HK-2 (cell line): ENCODE data around the gene PRKAG2.

ENCODE experiments used
- DNase-seq: peaks from one replicate; pipeline ENCODE4 v3.0.0-alpha.2; 2018; ENCODE audit not compliant: unreplicated experiment

The PRKAG2 gene

DNA sequence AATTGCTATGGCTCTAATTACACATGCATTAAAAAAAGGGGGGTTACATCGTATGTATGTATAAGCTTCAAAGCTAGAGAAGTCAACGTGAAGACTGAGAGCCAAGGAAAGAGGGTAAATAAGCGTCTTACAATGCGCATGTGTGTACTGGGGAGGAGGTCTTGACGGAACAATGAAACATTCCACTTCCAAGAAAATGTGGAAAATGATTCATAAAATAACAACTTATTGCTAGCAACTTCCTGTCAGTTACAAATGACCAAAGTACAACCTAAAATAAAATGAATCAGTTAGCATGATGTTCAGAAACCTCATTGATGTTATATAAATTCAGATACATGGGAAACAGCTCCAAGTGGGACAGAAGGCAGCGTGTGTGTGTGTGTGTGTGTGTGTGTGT lies 253.1 kb downstream of the PRKAG2 start:
- no peak for DNase-seq

DNA sequence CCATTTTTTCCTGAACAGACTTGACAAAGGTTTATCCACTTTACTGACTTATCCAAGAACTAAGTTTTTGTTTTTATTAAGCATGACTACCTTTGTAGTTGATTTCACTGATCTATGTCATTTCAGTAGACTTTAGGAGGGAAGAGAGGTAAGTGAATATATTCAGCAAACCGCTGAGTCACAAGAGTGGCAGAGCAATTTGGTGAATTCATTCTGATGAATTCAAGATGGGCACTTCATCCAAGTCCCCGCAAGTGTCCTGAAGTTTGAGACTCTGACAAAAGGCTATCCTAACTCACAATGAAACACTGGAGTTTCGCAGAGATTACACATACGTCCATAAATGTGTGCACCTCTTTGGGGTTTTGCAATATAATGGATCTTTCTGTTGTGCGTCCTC lies 255.0 kb downstream of the PRKAG2 start:
- DNase-seq = no peak

DNA sequence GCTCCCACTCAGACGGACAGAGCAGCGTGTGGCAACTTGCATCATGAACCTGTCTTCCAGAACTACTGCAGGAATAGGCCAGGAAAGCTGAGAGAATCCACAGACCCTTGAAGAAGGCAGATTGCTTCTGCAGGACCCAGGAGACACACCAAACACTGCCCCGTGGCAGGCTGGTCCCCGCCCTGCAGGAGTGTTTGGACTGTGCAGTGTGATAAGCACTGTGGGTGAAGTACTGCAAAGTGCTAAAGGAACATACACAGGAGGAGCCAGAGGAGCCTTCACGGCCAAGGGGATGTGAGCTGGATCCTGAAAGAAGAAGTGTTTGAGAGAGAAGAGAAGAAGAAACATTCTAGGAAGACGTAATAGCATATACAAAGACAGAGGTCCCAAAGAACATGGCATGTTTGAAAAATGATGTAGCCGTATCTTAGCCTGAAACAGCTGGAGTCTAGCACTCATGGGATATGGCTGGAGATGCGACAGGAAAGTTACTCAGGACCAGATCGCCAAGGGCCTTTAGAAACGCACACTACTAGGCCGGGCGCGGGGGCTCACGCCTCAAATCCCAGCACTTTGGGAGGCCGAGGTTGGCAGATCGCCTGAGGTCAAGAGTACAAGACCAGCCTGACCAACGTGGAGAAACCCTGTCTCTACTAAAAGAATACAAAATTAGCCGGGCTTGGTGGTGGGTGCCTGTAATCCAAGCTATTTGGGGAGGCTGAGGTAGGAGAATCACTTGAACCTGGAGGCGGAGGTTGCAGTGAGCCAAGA lies 260.3 kb downstream of the PRKAG2 start:
- no peak for DNase-seq

DNA sequence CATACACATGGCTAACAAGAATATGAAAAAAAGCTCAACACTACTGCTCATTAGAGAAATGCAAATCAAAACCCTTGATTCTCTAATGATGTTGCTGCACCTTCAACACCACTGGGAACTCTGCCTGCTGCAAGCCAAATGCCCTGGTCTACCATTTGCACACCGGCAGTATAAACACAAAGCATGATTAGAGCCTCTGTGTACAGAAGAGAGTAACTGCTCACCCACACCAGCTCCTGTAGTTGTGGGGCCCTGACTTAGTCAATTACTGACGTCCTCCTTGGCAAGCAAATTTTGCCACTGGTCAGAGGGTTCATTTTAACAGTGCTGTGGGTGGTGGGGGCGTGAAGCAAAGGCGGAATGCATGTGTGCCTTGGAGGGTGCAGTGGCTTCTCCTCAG lies 261.1 kb downstream of the PRKAG2 start:
- no peak for DNase-seq

DNA sequence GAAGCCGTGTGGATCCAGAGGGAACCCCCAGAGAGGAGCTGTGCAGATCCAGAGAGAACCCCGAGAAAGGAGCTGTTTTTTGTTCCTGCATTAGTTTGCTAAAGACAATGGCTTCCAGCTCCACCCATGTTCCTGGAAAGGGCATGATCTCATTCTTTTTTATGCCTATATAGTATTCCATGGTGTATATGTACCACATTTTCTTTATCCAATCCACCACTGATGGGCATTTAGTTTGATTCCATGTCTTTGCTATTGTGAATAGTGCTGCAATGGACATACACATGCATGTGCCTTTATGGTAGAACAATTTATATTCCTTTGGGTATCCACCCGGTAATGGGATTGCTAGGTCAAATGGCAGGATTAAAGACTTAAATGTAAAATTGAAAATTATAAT lies 261.9 kb downstream of the PRKAG2 start:
- DNase-seq = no peak

DNA sequence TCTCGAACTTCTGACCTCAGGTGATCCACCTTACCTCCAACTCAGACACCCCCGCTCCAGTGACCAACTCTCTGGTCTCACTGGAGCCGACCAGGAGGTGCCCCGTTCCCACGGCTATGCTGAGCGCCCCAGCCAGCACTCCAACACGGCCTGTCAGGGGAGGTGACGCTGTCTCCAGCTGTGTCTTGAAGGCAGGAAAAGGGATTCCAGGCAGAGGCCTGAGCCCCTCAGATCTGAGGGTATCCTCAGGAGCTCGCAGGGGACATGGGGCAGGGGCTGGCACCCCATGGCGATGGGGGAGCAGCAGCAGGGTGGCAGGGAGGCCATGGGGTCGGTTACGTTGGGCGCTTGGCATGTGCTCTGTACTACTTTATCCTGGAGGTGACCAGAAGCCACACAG lies 262.9 kb downstream of the PRKAG2 start:
- no peak for DNase-seq

DNA sequence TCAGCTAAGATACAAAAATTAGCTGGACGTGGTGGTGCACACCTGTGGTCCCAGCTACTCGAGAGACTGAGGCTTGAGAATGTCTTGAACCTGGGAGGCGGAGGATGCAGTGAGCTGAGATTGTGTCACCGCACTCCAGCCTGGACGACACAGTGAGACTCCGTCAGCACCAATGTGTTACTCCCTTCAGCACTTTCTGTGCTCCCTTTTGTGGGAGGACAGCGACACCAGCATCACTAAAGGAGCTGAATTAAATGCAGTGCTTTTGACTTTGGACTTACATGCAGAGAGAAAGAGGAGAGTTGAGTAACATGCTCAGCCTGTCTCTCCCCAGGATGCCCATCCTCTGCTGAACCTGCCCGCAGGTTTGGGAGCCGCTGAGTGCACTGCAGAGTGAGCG lies 265.0 kb downstream of the PRKAG2 start:
- no peak for DNase-seq

DNA sequence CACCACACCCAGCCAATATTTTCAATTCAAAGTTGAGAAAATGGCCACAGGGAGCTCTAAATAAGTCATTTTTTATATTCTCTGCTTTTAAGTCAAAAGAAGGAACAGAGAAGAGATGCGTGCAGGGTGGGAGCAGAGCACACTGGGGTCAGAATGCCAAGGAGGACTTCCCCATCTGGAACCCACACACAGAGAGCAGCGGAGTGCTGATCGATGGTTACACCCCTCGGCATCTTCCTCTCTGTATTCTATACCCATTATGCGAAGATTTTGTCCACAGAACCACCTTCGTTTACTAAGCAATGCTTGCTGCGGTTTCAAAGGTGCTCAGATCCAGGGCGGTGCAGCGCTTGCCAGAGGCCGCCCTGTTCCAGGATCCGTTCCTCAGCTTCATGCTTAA lies 265.9 kb downstream of the PRKAG2 start:
- no peak for DNase-seq

DNA sequence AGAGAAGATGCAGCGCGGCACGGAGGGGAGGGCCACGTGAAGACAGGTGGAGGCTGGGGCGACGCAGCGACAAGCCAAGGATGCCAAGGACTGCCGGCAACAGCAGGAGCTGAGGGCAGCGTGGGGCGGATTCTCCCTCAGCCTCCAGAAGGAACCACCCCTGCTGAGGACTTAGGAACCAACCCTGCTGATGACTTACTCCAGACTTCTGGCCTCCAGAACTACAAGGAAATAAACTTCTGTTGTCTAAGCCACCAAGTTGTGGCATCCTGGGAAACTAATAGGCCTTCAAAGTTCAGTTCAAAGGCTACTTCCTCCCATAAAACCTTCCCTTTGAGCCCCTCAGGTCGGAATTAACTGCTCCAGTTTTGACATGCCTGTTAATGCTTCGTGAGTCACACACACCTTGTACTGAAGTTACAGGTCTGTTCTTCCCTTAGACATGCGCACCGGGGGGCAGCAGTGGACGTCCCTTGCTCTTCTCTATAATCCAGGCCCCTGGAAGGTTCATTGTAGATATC lies 268.8 kb downstream of the PRKAG2 start:
- DNase-seq = peak; percentile 33

DNA sequence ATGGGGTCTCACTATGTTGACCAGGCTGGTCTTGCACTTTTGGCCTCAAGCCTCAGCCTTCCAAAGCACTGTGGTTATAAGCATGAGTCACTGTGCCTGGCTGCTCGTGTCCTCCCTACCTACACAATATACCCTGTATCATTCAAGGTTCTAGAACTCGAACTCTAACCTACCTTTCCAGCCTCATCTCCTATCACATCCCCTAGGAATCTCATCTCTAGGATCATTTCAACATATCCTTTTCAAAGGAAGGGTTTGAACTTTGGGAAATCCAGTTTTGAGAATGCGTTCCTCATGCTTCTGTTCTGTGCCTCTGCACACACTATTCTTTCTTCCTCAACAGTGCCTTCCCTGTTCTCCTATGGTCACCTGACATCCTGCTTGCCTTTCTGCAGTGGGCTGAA lies 269.4 kb downstream of the PRKAG2 start:
- DNase-seq = no peak

DNA sequence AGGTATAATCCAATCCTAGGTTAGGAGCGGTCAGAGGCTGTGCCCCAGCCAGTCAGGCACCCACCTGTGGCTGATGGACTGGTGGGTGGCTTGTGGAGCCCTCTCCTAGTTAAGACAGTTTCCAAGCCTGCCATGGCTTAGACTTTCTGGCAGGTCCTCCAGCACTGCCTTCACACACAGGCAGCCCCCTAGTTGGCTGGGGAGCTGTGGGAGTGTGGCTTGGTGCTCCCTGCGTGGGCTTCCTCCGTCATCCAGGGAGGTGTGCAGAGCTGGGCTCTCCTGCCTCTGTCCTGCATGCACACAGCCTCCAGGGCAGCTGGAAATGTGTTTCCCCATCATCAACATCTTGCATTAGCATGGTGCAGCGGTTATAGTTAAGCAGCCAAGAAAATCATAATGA lies 273.0 kb downstream of the PRKAG2 start:
- no peak for DNase-seq

DNA sequence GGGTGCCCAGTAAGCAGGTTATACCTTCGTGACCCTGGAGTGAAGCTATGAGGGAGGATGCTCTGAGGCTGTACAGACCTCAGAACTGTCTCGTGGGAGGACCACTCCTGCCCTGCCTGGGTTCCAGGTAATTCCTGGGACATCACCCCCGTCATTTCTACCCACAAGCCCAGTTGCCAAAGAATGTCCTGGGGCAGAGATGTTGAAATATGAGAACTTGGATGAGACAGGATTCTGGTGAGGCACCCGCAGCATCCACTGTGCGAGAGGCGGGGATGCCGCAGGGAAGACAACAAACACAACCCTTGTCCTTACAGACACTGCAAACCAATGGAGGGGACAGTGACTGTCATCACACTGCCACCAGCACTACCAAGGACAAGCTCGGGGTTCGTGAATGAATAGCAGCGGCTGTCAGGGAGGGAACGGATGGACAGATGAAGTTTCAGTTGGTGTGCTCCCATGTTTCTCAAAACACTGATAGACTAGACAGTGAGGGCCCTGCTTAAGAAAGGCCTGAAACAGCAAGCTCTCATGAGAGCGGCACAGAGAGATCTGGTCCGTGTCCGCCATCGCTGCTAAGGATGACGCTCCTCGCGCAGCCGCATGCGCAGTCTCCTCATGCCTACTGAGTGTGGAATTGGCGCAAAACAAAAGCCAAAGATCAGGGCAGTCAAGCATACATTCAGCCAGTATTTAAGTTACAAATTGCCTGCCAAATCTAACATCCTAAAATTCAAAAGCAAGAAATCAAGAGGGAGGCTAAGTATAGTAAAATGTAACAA lies 275.2 kb downstream of the PRKAG2 start:
- DNase-seq = no peak

DNA sequence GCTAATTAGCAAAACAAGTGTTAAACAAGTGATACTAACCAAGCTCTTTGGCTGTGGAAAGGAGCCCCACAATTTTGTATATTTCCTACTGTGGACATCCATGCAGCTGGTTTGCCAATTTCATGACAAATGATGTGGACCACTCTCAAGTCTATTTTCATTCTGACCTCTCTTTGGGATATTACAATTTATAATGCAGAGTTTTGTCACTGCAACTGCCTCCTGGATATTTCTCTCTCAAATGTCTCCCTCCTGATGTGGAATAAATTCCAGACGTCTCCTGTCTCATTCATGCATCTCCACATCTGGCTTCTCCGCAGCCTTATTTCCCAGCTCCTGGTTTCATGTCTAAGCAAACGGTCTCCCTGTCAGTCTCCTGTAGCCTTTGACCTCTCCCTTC lies 276.6 kb downstream of the PRKAG2 start:
- no peak for DNase-seq

DNA sequence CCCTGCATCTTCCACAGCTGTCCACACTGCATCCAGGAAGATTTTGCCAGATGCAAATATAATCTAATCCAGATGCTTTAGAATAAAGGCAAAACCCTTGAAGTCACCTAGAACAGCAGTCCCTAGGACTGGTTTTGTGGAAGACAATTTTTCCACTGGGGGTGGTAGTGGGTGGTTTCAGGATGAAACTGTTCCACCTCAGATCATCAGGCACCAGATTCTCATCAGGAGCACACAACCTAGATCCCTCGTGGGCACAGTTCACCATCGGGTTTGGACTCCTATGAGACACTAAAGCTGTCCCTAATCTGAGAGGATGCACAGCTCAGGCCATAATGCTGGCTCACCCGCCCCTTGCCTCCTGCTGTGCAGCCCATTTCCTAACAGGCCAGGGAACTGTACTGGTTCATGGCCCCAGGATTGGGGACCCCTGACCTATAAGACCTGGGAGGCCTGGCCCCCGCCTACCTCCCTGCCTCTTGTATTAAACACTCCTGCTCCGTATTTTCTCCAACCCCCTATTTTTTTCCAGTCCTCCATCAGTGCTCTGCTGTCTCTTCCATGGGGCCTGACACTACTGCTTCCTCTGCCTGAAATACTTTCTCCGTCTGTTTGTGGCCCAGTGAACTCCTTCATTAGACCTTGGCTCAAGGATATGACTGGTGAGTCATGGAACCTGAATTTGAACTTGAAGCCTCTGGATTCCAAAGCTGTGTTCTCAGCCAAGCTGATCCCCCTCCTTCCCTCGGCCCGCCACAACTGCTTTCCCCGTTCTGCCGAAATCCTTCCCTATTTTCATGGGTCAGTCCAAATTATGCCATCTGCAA lies 277.3 kb downstream of the PRKAG2 start:
- DNase-seq = peak; percentile 67

DNA sequence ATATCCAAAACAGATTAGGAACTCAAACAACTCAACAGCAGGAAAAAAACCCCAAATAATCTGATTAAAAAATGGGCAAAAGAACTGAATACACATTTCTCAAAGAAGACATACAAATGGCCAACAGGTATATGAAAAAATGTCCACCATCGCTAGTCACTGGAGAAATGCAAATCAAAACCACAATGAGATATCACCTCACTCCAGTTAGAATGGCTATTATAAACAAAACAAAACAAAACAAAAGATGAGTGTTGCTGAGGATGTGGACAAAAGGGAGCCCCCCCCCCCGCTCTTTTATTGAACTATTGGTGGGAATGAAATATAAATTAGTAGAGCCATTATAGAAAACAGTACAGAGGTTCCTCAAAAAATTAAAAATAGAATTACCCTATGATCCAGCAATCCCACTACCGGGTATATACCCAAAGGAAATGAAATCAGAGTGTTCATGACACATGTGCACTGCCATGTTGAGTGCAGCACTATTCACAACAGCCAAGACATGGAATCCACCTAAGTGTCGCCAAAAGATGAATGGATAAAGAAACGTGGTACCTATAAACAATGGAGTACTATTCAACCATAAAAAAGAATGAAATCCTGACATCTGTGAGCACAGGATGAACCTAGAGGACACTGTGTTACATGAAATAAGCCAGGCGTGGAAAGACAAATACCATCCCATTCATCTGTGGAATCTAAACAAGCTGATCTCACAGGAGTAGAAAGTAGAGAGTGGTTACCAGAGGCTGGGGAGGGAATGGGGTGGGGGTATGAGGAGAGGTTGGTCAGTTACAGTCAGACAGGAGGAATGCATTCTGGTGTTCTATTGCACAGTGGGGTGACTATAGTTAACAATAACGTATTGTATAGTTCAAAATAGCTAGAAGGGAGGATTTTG lies 279.1 kb downstream of the PRKAG2 start:
- DNase-seq = peak; percentile 75

DNA sequence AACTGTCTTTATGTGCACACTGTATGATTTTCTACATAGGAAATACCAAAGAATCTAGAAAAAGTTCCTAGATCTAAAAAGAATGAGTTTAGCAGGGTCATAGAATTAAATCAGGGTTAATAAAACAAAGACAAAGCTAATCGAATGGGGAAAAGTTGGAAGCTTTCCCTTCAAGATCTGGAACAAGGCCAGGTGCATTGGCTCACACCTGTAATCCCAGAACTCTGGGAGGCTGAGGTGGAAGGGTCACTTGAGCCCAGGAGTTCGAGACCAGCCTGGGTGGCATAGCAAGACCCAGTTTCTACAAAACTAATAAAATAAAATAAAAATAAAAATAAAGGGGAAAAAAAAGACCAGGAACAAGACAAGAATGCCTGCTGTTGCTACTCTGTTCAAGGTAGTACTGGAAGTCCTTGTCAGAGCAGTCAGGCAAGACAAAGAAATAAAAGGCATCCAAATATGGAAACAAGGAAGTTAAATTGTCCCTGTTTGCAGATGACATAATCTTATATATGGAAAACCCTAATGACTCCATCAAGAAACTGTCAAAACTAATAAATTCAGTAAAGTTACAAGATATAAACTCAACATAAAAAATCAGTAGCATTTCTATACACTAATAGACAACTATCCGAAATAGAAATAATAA lies 281.1 kb downstream of the PRKAG2 start:
- DNase-seq = no peak

DNA sequence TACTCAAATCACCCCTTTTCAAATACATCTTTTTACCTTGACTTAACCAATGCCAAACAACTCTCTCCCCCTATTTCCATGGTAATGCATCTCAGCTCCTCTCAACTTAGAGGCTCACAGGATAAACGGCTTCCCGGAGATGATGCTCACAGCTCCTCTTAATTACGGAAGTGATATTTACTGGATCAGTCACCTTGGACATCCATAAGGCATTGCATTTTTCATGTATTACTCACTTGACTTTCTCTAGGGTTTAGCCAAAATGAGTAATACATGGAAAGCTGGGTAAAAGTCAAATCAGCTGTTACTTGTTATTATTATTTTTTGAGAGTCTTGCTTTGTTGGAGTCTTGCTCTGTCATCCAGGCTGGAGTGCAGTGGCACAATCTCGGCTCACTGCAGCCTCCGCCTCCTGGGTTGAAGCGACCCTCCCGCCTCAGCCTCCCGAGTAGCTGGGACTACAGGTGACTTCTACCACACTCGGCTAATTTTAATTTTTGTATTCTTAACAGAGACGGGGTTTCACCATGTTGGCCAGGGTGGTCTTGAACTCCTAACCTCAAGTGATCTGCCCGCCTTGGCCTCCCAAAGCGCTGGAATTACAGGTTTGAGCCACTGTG lies 283.9 kb downstream of the PRKAG2 start:
- DNase-seq = peak; percentile 44

DNA sequence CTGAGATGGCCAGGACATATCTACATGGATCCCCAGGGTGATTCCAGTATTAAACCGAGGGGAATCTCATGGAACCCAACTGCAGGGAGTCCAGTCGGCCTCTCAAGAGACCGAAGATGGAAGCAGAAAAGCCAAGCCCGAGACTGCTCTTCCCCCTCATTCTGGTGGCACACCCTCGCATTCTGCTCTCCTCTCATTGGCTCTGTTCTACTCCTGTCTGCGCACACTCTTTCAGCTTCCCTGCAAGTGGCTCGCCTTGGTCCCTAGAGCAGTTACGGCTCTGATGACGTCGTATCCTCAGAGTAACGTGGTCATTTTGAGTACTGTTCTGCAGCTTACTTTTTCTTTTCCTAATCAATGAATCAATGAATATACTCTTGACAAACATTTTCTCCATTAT lies 284.6 kb downstream of the PRKAG2 start:
- no peak for DNase-seq

DNA sequence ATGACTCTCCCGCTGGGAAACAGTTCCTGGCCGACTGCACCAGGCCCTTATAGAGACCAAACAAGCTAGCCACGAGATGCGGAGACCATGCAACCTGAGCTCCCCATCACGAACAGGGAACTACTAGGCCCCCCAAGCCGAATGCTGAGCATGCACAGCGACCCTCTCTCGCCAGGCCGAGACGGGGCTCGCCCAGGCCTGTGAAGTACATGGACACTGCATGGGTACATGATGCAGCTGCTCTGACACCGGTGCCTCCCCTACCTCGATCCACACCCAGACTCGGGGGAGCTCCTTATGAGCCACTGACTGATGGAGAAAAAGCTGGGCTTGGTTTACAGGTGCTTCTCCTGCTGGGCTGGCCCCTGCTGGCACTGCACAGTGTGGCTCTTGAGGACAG lies 285.0 kb downstream of the PRKAG2 start:
- DNase-seq = no peak
